NCI-H748 (cell line): ENCODE data around the gene SH2D4B.
"Not testable (repeated sequence)": the region's sequence is repeated elsewhere in the genome, so short reads cannot be mapped to it uniquely, and the experiment has no call there.

Experiments used
- DNase-seq: peaks from one replicate; lab custom pipeline; 2025; ENCODE audit not compliant: unreplicated experiment; lab: John Stamatoyannopoulos, UW

SH2D4B gene

DNA sequence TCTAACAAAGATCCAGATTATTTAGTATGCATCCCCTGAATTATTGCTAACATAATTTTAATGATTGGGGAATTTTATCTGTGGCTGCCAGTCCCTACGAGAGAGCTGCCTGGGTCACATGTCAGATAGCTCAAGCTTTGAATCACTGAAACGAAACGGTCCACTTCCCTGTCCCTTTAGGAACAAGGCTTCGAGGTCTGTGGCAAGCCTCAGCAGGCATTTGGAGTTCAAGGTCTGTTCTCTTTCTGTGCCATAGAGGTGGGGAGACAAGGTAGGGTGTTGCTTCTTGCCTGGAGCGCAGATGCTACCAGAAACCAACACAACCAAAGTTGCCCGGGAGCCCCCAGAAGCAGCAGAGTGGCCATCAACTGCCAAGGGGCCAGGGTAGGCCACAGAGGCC is 13.9 kb upstream of the SH2D4B start:
- no peak for DNase-seq

DNA sequence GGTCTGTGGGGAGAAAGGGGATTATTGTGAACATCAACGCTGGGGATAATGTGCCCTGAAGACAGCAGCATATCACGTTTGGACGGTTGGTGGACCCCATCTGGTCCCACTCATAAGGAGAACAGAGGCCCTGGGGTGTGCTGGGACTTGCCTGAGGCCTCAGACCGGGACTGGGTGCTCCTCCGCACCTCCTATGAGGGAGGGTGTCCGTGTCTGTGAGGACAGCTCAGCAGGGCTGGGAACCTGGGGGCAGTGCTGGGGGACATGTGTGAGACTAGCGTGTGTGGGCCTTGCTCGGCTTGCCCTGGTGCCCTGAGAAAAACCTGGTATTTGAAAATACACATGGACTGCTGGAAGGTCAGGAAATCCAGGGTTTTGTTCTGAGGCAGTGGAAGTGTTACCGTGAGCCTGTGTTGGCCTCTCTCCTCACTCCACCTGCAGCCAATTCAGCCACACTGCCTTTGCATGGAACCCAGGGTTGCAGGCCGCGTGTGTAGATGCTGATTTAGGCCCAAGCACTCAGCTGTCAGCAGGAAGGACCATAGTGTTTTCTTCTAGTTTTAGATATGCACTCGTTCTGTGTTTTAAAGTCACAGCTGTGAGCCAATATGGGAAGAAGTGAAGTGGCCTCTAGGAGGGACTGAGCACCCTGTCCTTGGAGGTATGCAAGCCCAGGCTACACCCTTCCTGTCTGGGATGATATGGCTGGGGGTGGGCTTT is 13.4 kb upstream of the SH2D4B start:
- DNase-seq, result no peak

DNA sequence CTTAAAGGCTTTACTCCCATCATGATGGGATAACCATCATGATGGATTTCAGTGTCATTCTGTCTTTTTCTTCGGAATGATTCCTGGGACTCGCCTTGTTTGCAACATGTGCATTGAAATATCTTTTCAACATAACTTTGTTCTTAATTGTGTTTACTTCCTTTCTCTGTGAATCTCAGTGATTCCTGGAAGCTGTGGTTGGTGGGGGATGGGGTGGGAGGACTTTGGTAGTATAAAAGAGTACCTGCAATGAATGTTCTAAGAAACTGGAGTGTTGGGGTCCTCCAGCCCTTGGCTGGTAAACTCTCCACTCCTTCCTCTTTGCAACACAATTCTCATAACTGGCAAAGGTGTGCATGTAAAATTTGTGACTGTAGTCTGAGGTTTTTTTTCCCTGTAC is 11.5 kb upstream of the SH2D4B start:
- no peak for DNase-seq

GRCh38 chr10:80526742-80527141 is 11.0 kb upstream of the SH2D4B start:
- DNase-seq, result no peak

DNA sequence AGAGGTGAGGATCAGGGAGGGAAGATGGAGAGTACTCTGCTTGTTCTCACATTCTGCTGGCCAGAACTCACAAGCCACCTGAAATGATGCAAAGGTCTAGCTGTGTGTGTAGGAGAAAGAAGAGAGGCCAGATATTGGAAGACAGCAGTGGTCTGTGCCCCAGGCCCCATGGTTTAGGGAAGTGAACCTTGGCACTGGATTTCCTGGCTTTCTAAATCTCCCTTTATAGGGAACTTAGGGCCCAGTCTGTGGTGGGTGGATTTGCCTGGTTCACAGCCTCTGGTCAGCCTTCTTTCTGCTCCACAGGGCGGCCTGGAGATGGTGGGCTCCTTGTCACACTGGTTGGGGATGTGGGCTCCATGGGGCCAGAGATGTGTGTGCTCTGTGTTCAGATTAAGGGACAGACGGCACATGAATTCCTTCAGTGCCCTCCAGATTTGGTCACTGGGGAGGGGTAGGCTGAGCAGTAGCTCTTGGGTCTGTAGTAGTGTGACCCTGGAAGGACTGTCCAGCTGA is 9.5 kb upstream of the SH2D4B start:
- DNase-seq, result no peak

- DNase-seq, result no peak
Measured at GRCh38 chr10:80528901-80529300, 8.8 kb upstream of the SH2D4B start.

- DNase-seq, result no peak
Measured at GRCh38 chr10:80529604-80530003, 8.1 kb upstream of the SH2D4B start.

- DNase-seq, result no peak
Measured at GRCh38 chr10:80530251-80530650, 7.5 kb upstream of the SH2D4B start.

DNA sequence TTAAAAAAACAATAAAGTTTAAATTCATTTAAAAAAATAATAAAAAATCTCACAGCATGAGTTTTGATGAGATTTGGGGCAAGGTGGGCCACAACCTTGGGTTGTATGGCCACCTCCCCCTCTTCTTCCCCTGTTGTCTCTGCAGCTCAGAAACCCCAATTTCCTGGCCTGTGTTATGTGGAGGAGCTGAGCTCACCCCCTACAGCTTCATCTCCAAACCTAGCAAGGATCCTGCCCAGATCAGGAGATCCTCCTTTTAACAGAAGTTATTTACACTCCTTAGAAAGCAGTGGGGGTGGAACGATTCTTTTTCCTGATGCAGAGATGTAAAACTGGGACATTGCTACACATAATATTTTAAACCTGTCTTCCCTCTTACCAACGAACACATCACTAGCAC is 6.9 kb upstream of the SH2D4B start:
- no peak for DNase-seq

DNA sequence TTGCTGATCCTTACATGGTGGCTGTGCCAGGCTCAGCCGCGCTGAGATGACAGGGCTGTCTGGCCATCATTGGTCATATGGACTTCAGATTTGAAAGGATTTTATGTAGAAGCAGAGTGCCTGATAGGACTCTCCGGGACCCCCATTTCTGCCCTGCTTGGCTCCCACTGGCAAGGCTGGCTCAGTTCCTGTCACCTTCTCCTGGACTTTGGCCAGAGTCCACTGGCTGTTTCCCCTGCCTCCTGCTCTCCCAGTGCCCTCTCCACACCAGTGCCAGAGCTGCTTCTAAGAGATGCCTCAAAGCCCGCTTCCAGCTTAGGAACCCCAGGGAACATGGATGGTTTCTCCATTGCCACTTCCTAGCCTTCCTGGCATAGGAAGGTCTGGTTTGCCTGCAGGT is 5.1 kb upstream of the SH2D4B start:
- no peak for DNase-seq

GRCh38 chr10:80534059-80534458 is 3.6 kb upstream of the SH2D4B start:
- not testable (repeated sequence) for DNase-seq

DNA sequence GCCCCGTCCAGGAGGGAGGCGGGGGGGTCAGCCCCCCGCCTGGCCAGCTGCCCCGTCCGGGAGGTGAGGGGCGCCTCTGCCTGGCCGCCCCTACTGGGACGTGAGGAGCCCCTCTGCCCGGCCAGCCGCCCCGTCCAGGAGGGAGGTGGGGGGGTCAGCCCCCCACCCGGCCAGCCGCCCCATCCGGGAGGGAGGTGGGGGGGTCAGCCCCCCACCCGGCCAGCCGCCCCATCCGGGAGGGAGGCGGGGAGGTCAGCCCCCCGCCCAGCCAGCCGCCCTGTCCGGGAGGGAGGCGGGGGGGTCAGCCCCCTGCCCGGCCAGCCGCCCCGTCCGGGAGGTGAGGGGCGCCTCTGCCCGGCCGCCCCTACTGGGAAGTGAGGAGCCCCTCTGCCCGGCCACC is 3.1 kb upstream of the SH2D4B start:
- DNase-seq, result not testable (repeated sequence)

DNA sequence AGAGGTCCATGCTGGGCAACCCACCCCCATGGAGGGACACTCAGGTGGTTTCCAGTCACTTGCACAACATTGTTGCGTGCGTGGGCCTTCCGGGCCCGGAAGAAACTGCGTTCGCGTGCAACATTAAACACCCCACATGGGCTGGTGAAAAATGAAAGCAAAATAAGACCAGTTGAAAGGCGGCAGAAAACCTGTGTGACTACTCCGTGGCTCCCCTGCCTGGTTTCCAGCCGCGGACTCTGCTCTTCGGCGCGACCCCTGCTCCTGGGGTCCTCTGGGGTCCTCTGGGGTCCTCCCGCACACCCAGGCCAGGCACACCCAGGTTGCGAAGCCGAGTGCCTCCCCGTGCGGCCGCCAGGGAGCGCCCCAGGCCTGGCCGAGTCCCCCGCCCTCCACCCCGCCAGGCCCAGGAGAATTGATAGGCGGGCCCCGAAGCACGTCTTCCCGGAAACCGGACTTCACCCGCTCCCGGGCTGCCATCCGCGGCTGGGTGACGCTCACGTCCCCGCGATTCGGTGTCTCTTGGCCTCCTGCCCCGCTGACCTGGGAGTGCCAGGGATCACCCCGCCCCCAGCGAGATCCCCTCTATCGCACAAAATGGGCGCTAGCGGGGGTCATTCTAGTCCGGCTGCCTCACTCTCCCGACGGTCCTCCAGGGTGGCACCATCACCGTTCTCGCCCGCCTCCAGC is 1.9 kb upstream of the SH2D4B start:
- no peak for DNase-seq

DNA sequence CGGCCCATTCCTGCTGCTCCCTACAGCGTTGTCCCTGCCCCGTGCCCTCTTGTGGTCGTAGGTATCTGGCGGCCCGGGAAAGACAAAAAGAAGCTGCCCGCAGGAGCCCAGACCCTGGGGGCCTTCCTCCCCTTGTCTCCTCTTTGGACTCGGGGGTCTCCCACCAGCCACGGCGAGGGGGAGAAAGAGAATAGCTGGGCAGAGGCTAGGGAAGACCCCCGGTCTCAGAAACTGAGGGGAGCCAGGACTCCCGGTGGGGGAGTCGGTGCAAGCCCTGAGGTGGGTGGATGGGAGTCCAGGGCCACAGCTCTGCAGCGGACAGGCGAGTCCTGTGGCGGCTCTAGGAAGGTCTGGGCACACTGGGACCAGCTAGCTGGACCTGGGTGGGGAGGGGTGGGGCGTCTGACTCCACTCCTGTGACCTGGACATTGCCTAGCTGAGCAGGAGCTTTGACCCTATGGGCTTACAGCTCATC is 1.3 kb upstream of the SH2D4B start:
- DNase-seq, result no peak

- DNase-seq, result no peak
Measured at GRCh38 chr10:80537086-80537735, 491 bp upstream of the SH2D4B start.

GRCh38 chr10:80538481-80539185 is 931 bp downstream of the SH2D4B start:
- DNase-seq, result no peak

DNA sequence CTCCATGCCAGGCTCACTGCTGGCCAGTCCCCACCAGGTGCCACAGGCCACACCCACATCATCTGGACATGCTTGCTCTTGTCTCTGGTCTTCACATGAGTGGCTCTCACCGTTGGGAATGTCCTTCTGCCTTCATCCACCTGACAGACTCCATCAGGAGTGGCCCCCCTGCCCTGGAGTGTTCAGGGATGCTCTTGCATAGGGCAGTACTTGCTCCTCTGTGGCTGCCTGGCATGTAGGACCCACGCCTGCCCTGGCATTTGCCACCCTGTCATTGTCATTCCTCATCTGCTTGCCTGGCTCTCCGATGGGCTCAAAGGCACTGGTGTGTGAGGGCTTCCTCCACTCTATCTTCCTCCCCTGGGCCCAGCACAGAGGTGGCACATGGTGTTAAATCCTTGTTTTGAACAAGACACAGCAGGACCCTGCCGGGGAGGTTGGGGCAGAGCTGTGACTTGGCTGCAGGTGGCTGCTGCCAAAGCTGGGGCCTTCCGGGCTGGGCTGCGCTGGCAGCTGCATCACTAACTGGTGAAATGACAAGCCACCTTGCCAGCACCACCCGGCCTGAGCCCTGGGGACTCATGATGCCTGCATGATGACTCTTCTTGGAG is 1.8 kb downstream of the SH2D4B start:
- no peak for DNase-seq

- no peak for DNase-seq
Measured at GRCh38 chr10:80540136-80540535, 2.4 kb downstream of the SH2D4B start.

- DNase-seq, result no peak
Measured at GRCh38 chr10:80540618-80540980, 2.9 kb downstream of the SH2D4B start.

GRCh38 chr10:80540981-80541750 is 3.5 kb downstream of the SH2D4B start:
- no peak for DNase-seq
